IMR-90 (cell line): ENCODE measurements around the gene UBE2K. TPM values are rescaled to one million over a fixed set of nuclear protein-coding genes. Genes with fewer than 3 reads are reported as not detected.

ENCODE experiments used
- ATAC-seq: fragments of 200-7000 bp; cut with Tn5 transposase; 2 replicates; pipeline ENCODE4 v1.9.1; 2020; ENCODE audit warnings: low read depth, mild to moderate bottlenecking, moderate library complexity
- BruUV-seq: library from RNA; stranded (reverse); fragments of 400-500 nt; replicated peaks from 2 replicates; lab custom pipeline; 2021; lab: Mats Ljungman, UMichigan
- CTCF ChIA-PET: fragments of 300-600 bp; formaldehyde crosslinking; extraction: SDS; loops from one replicate; lab custom pipeline; 2021; ENCODE audit warnings: antibody characterized with exemption; lab: Yijun Ruan, JAX
- POLR2A ChIA-PET: fragments of 300-600 bp; sonication (Branson Sonifier 250); formaldehyde crosslinking; loops from one replicate; lab custom pipeline; 2022; ENCODE audit warnings: antibody characterized with exemption; ENCODE audit not compliant: unreplicated experiment; lab: Charles Lee
- DNase-seq: peaks from one replicate; pipeline ENCODE4 v3.0.0; 2013
- H2AFZ ChIP-seq: replicated peaks from 2 replicates; pipeline ENCODE3; 2013; ENCODE audit warnings: low read length, mild to moderate bottlenecking; ENCODE audit not compliant: poor library complexity
- H2AK5ac ChIP-seq: 2 replicates; pipeline ENCODE4 v1.6.1; 2013; ENCODE audit warnings: low read depth, low read length, inconsistent platforms
- H2AK9ac ChIP-seq: replicated peaks from 2 replicates; pipeline ENCODE3; 2013; ENCODE audit warnings: mild to moderate bottlenecking, low read depth, low read length, moderate library complexity; ENCODE audit not compliant: poor library complexity
- H2BK120ac ChIP-seq: 2 replicates; pipeline ENCODE4 v1.6.1; 2013; ENCODE audit warnings: low read depth, low read length, inconsistent platforms
- H2BK15ac ChIP-seq: 3 replicates; pipeline ENCODE4 v1.6.1; 2013; ENCODE audit warnings: low read depth, low read length, inconsistent platforms
- H2BK20ac ChIP-seq: 2 replicates; pipeline ENCODE4 v1.6.1; 2013; ENCODE audit warnings: low read depth, mild to moderate bottlenecking, inconsistent platforms, low read length, moderate library complexity
- H2BK5ac ChIP-seq: 2 replicates; pipeline ENCODE4 v1.6.1; 2013; ENCODE audit warnings: mild to moderate bottlenecking, low read depth, low read length, inconsistent platforms; ENCODE audit not compliant: poor library complexity, severe bottlenecking
- H3K14ac ChIP-seq: replicated peaks from 2 replicates; pipeline ENCODE4 v1.6.1; 2013; ENCODE audit warnings: low read depth, low read length, inconsistent platforms
- H3K18ac ChIP-seq: 2 replicates; pipeline ENCODE4 v1.6.1; 2013; ENCODE audit warnings: low read depth, low read length, control low read depth
- H3K23ac ChIP-seq: 2 replicates; pipeline ENCODE4 v1.6.1; 2013; ENCODE audit warnings: low read depth, low read length, inconsistent platforms
- H3K27ac ChIP-seq: 2 replicates; pipeline ENCODE4 v1.5.1; 2013; ENCODE audit warnings: mild to moderate bottlenecking, control low read depth, low read length; ENCODE audit not compliant: insufficient read depth
- H3K27me3 ChIP-seq: 2 replicates; pipeline ENCODE4 v1.6.1; 2013; ENCODE audit warnings: low read length; ENCODE audit not compliant: control insufficient read depth, insufficient read depth
- H3K36me3 ChIP-seq: 2 replicates; pipeline ENCODE4 v1.6.1; 2013; ENCODE audit warnings: low read length, mixed read lengths; ENCODE audit not compliant: control insufficient read depth, insufficient read depth
- H3K4ac ChIP-seq: 2 replicates; pipeline ENCODE4 v1.6.1; 2013; ENCODE audit warnings: low read depth, low read length, inconsistent platforms
- H3K4me1 ChIP-seq: 2 replicates; pipeline ENCODE4 v1.6.1; 2013; ENCODE audit warnings: low read length, mixed read lengths; ENCODE audit not compliant: control insufficient read depth, insufficient read depth
- H3K4me2 ChIP-seq: 2 replicates; pipeline ENCODE4 v1.6.1; 2013; ENCODE audit warnings: low read depth, mild to moderate bottlenecking, control low read depth, low read length, moderate library complexity
- H3K4me3 ChIP-seq: 2 replicates; pipeline ENCODE4 v1.5.1; 2013; ENCODE audit warnings: low read depth, mild to moderate bottlenecking, control low read depth, low read length, moderate library complexity; ENCODE audit not compliant: insufficient read depth
- H3K56ac ChIP-seq: 2 replicates; pipeline ENCODE4 v1.6.1; 2013; ENCODE audit warnings: low read length, inconsistent platforms; ENCODE audit not compliant: insufficient read depth; ENCODE audit errors: extremely low read depth
- H3K79me1 ChIP-seq, 2 experiments: 2 replicates each; pipeline ENCODE4 v1.6.1; 2013; ENCODE audit warnings: low read length in 2 of 2, inconsistent platforms in 1 of 2, low read depth in 1 of 2
- H3K9ac ChIP-seq: 2 replicates; pipeline ENCODE4 v1.6.1; 2013; ENCODE audit warnings: low read depth, low read length, control low read depth
- H3K9me1 ChIP-seq: 2 replicates; pipeline ENCODE4 v1.6.1; 2013; ENCODE audit warnings: low read length, inconsistent platforms; ENCODE audit not compliant: insufficient read depth
- H3K9me3 ChIP-seq: 2 replicates; pipeline ENCODE4 v1.6.1; 2013; ENCODE audit warnings: low read length; ENCODE audit not compliant: control insufficient read depth, insufficient read depth
- H4K20me1 ChIP-seq: 2 replicates; pipeline ENCODE4 v1.6.1; 2013; ENCODE audit warnings: low read length, inconsistent platforms; ENCODE audit not compliant: insufficient read depth
- H4K5ac ChIP-seq: 2 replicates; pipeline ENCODE4 v1.6.1; 2013; ENCODE audit warnings: mild to moderate bottlenecking, low read depth, low read length, control low read depth
- H4K8ac ChIP-seq, 2 experiments: 2 replicates each; pipeline ENCODE4 v1.6.1; 2013; ENCODE audit warnings: low read depth in 2 of 2, low read length in 2 of 2, control low read depth in 1 of 2, inconsistent platforms in 1 of 2
- H4K91ac ChIP-seq: 2 replicates; pipeline ENCODE4 v1.6.1; 2013; ENCODE audit warnings: low read depth, low read length, inconsistent platforms; ENCODE audit not compliant: insufficient read depth
- BHLHE40 ChIP-seq: fragments of 150-350 bp; IDR thresholded peaks from 2 replicates; pipeline ENCODE4 v1.6.1; 2016; ENCODE audit warnings: mild to moderate bottlenecking, low read depth, low read length
- CHD1 ChIP-seq: IDR thresholded peaks from 2 replicates; pipeline ENCODE4 v1.6.1; 2012; ENCODE audit warnings: low read depth, low read length, improper control_type of control experiment
- MAFK ChIP-seq: IDR thresholded peaks from 2 replicates; pipeline ENCODE4 v1.6.1; 2012; ENCODE audit warnings: low read depth, low read length, improper control_type of control experiment
- RAD21 ChIP-seq: IDR thresholded peaks from 2 replicates; pipeline ENCODE4 v1.6.1; 2012; ENCODE audit warnings: low read length, improper control_type of control experiment
- WGBS, 2 experiments: methylation state at CpG; one replicate each; pipeline versions ENCODE4 v1.1.5 to v1.1.7; 2013; ENCODE audit warnings: missing lambda C conversion rate in 2 of 2; ENCODE audit not compliant: insufficient read length in 1 of 2; ENCODE audit errors: extremely low coverage in 2 of 2; 5-methylcytosine and 5-hydroxymethylcytosine counted together
- dilution Hi-C: fragments of 300-500 bp; cut with HindIII; formaldehyde crosslinking; loops from one replicate; pipeline ENCODE4 v1.14.3; 2018; ENCODE audit warnings: low sequenced_read_pairs; ENCODE audit not compliant: unreplicated experiment
- in situ Hi-C: fragments of 300-500 bp; cut with MboI; formaldehyde crosslinking; loops from 3 replicates; pipeline ENCODE4 v1.14.3; 2019; ENCODE audit warnings: low sequenced_read_pairs, inconsistent platforms, mixed read lengths
- intact Hi-C: fragments of 100-400 bp; cut with micrococcal nuclease; formaldehyde crosslinking; loops from 2 replicates; pipeline ENCODE4 v1.10.0; 2022
- polyA plus RNA-seq, 3 experiments: library from polyadenylated mRNA; depleted of rRNA; stranded (reverse); fragments of >200 nt; gene quantifications; 2 replicates each; pipeline ENCODE4 v1.2.3, GENCODE V29; 2012; ENCODE audit warnings: low replicate concordance in 1 of 3
- total RNA-seq: library from RNA; depleted of rRNA; stranded (reverse); fragments of >200 nt; gene quantifications from 2 replicates; pipeline ENCODE4 v1.2.3, GENCODE V29; 2012

The UBE2K gene
- total and polyA plus RNA-seq, 2 of the 4 experiments (the other 2 are of a cell fraction): 17.7 to 44.8 TPM

DNA sequence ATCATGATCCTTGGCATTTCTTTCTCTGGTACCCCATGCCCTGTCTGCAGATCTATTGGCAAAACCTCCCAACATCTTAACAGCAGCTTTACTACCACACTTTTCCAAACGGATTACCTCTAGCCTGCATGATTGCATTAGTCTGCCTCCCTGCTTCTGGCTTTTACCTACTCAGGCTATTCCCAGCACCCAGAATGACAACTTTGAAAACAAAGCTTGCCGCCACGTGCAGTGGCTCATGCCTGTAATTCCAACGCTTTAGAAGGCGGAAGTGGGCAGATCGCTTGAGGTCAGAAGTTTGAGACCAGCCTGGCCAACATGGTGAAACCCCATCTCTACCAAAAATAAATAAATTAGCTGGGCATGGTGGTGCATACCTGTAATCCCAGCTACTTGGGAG lies 60.2 kb downstream of the UBE2K start:
- dilution Hi-C loops (no loop called here), in situ Hi-C loops (no loop called here), intact Hi-C loops (no loop called here)
- no peak overlapping the region for H2BK20ac ChIP-seq
- no peak overlapping the region for H2AFZ ChIP-seq
- no peak overlapping the region for H2AK5ac ChIP-seq
- TF ChIP-seq CHD1 (no peak), BHLHE40 (no peak), RAD21 (no peak), MAFK (no peak)
- ChIA-PET POLR2A (no interaction called here), CTCF (interaction anchor here (0.6 kb wide), 1 partner anchor 115 kb away, joined by 3 read pairs; no protein-coding TSS in a partner anchor)
- H3K4me3 ChIP-seq: no peak overlapping the region
- no peak overlapping the region for H4K91ac ChIP-seq
- no peaks in the 10 kb centered on the region for H3K9me3 ChIP-seq
- no TSS peak for BruUV-seq
- no peak overlapping the region; a peak in 1 of 4 replicates for H4K8ac ChIP-seq
- no peak overlapping the region for H3K27ac ChIP-seq
- no peak overlapping the region for H3K4ac ChIP-seq
- H4K20me1 ChIP-seq: peaks cover 8% of the 10 kb centered on the region; the same call in 1 of the 2 replicates
- H3K4me1 ChIP-seq: no peaks in the 10 kb centered on the region
- H3K18ac ChIP-seq: no peak overlapping the region
- H2AK9ac ChIP-seq: no peak overlapping the region
- H2BK15ac ChIP-seq: no peak overlapping the region
- no peak overlapping the region for H3K56ac ChIP-seq
- no peak overlapping the region for H4K5ac ChIP-seq
- no peak overlapping the region for H3K23ac ChIP-seq
- H3K4me2 ChIP-seq: no peak overlapping the region
- DNase-seq (no peak), ATAC-seq (no peak)
- H2BK5ac ChIP-seq: no peak overlapping the region
- H2BK120ac ChIP-seq: no peak overlapping the region
- 67% methylated on average over 1 of the region's 6 CpGs; no CpG with 5 or more reads in 1 of the 2 experiments for WGBS, 2 experiments
- H3K14ac ChIP-seq: no peak overlapping the region
- H3K27me3 ChIP-seq: no peaks in the 10 kb centered on the region
- no peak overlapping the region for H3K9ac ChIP-seq
- H3K9me1 ChIP-seq: peaks cover 2% of the 10 kb centered on the region; the same call in 1 of the 2 replicates
- peaks cover 11 to 46% of the 10 kb centered on the region in 2 experiments for H3K79me1 ChIP-seq
- H3K36me3 ChIP-seq: peaks cover 28% of the 10 kb centered on the region
